GM12873 (cell line): ENCODE results near the gene PTPN11.

Experiments used
- TF ChIP-seq, protein P1 (sequence below): IDR thresholded peaks from 2 replicates; pipeline ENCODE4 v1.5.1; 2012; ENCODE audit warnings: low read depth, mild to moderate bottlenecking, moderate library complexity, low read length, control low read depth; ENCODE audit not compliant: insufficient read depth; ENCODE audit errors: missing control alignments

PTPN11 gene

DNA sequence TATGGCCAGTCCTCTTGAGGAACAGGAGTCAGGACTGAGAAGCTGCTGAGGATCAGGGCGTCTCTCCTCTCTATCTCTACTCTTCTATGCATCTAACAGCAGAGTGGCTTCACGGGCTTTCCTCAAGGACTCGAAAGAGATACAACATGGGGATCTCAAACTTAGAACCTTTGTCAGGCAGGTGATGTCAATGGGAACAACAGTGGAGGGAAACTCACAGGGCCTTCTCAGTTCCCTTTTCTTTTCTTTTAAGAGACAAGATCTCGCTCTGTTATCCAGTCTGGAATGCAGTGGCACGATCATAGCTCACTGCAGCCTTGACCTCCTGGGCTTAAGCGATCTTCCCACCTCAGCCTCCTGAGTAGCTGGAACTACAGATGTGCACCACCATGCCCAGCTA lies 127.6 kb downstream of the PTPN11 start:
- TF ChIP-seq, protein P1, sequence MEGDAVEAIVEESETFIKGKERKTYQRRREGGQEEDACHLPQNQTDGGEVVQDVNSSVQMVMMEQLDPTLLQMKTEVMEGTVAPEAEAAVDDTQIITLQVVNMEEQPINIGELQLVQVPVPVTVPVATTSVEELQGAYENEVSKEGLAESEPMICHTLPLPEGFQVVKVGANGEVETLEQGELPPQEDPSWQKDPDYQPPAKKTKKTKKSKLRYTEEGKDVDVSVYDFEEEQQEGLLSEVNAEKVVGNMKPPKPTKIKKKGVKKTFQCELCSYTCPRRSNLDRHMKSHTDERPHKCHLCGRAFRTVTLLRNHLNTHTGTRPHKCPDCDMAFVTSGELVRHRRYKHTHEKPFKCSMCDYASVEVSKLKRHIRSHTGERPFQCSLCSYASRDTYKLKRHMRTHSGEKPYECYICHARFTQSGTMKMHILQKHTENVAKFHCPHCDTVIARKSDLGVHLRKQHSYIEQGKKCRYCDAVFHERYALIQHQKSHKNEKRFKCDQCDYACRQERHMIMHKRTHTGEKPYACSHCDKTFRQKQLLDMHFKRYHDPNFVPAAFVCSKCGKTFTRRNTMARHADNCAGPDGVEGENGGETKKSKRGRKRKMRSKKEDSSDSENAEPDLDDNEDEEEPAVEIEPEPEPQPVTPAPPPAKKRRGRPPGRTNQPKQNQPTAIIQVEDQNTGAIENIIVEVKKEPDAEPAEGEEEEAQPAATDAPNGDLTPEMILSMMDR: no peak

DNA sequence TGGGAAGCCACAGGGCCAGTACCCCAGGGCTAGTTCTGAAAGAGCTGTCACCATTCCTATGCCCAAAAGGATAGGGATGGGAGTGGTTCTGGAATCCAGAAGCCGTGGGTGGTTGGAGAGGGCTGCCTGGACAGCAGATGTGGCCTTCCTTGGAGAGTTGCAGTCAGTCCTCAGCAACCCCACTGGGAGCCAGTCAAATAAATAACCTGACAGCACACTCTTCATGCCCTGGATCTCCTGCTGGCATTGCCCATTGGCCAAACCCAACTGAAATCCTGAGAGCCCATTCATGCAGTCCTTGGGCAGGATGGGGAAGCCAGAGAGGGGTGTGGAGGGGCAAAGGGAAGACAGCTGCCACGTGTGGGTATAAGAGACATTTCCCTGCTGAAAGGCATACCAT lies 128.2 kb downstream of the PTPN11 start:
- TF ChIP-seq, protein P1: no peak

DNA sequence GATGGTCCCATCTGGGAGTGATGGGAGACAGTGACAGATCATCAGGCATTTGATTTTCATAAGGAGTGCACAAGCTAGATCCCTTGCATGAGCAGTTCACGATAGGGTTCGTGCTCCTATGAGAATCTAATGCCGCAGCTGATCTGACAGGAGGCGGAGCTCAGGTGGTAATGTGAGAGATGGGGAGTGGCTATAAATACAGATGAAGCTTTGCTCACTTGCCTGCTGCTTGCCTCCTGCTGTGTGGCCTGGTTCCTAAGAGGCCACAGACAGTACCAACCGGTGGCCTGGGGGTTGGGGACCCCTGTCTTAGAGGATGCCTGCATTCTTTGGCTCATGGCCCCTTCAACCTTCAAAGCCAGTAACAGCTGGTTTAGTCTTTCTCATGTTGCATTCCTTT lies 130.3 kb downstream of the PTPN11 start:
- TF ChIP-seq, protein P1: no peak

DNA sequence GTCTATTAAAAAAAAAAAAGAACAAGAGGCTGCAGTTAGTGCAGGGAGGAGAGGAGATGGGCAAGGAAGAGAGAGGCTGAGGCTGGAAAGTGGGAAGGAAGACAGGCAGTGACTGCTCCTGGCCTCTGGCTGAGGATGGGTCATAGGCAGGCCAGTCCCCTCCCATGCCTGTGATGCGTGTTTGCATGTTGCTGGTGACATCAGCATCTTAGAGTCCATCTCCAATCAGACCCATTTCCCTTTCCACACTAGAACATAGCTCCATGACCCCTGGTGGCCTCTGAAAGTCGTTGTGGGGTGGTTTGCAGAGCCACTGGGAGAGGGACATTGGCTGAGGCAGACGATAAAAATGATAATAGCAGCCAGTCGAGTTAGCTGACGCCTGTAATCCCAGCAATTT lies 132.9 kb downstream of the PTPN11 start:
- TF ChIP-seq, protein P1: no peak

DNA sequence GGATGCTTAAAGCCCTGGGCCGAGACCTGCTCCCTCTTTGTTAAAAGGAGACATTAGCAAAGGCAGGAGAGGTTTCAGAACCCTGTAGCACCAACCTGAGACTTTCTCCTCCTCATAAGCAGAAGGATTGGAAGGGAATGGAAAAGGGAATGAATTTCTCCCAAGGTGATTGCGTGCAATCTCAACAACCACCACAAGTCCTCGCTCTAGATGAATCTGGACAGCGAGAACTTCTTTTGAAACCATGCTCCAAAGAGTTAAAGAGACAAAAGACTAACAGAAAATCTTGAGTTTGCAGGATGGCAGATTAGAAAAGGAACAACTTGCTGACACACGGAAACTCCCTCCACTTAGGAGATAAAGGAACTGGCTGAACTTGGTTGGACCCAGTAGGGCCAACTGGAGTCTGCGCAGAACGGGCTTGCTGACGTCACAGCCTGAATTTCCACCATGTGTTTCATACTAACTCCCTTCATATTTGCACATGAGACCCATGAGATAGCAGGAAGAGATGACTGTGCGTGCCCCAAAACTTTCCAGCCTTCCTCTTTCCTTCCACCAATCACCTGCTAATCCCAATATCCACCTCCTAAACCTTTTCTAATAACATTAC lies 137.0 kb downstream of the PTPN11 start:
- TF ChIP-seq, protein P1: peak; percentile 13

DNA sequence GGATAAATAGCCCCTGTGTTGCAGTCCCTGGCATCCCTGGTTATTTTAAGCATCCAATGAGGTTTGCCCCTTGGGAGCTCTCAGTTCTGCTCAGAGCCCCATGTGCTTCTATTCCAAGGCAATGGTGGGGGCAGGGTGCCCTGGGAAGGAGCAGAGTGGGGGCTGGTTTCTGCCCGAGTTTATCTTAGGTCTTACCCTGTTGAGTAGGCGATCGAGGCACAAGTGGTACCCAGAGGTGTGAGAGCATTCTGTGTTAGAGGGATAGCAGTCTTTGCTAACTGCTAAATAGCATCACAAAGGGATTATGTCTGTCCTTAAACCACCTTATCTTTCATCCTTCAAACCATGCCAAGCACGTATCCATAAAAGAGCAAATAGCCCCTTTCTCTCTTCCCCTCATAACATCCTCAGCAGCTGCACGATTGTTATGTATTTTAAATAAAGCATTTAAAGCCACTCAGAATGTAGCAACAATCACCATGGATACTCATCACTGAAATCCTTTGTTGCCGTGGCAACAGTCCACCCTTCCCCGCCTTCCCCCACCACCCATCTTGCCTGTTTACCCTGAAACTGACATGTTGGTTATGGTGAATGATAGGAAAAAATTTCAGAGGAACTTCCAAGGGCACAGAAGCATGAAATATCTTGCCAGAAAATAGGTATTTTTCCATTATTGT lies 139.3 kb downstream of the PTPN11 start:
- TF ChIP-seq, protein P1: no peak
